ENCODE results near the gene SIAE. TPM values are rescaled to one million over a fixed set of nuclear protein-coding genes. Genes with fewer than 3 reads are reported as not detected.

SIAE gene
- total and polyA plus RNA-seq, 4 donors, result 18.7 to 37.1 (median 26.7) TPM

DNA sequence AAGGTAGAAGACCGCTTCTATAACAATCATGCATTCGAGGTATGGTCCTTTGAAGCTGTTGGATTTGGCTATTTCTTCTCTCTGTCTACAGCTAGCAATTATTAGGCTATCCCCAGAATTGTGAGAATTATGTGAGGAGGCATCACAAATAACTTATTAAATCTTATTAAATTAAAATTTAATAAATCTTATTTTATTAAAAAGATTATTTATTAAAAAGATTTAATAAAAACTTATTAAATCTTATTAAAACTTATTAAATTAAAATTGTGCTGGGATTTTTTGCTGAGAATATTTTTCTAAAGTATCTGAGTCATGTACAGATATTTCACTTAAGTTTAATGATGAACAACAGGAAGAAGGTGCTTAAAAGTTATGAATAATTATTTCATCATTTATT lies 7.9 kb upstream of the SIAE start:
- peaks cover 0 to 6% (median 0%) of the 10 kb centered on the region in 5 donors for H3K4me1 ChIP-seq (ENCODE audit: control insufficient read depth in 5 of 5, insufficient read depth in 5 of 5, low read length in 5 of 5)
- DNase-seq, result no peak
- 96 to 97% methylated on average over 2 of the region's 2 CpGs for WGBS, 2 donors

DNA sequence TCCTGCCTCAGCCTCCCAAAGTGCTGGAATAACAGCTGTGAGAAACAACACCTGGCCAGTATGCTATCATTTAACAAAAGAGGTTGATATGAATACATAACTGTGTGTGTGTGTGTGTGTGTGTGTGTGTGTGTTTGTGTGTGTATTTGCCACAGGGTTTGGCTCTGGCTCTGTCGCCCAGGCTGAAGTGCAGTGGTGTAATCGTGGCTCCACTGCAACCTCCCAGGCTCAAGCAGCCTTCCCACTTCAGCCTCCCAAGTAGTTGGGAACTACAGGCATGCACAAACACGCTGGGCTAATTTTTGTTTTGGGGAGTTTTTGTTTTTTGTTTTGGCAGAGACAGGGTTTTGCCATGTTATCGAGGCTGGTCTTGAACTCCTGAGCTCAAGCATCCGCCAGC lies 4.9 kb upstream of the SIAE start:
- Histone ChIP-seq H3K4me1 (ENCODE audit: control insufficient read depth in 5 of 5, insufficient read depth in 5 of 5, low read length in 5 of 5) (peaks cover 0 to 16% (median 3%) of the 10 kb centered on the region in 5 donors), H3K36me3 (ENCODE audit: control insufficient read depth in 4 of 4, insufficient read depth in 4 of 4, low read length in 4 of 4) (no peaks in the 10 kb centered on the region), H3K4me3 (no peak overlapping the region), H3K27me3 (ENCODE audit: control insufficient read depth in 3 of 3, insufficient read depth in 3 of 3, low read length in 2 of 3) (no peaks in the 10 kb centered on the region), H3K9ac (ENCODE audit: insufficient read depth in 1 of 2, low read length in 2 of 2) (no peak overlapping the region), H3K27ac (ENCODE audit: low read depth in 1 of 2, low read length in 1 of 2) (no peak overlapping the region), H3K9me3 (ENCODE audit: control insufficient read depth in 4 of 4, insufficient read depth in 3 of 4, low read length in 3 of 4) (peaks cover 0 to 6% (median 0%) of the 10 kb centered on the region in 4 donors)
- TF ChIP-seq, protein P1, sequence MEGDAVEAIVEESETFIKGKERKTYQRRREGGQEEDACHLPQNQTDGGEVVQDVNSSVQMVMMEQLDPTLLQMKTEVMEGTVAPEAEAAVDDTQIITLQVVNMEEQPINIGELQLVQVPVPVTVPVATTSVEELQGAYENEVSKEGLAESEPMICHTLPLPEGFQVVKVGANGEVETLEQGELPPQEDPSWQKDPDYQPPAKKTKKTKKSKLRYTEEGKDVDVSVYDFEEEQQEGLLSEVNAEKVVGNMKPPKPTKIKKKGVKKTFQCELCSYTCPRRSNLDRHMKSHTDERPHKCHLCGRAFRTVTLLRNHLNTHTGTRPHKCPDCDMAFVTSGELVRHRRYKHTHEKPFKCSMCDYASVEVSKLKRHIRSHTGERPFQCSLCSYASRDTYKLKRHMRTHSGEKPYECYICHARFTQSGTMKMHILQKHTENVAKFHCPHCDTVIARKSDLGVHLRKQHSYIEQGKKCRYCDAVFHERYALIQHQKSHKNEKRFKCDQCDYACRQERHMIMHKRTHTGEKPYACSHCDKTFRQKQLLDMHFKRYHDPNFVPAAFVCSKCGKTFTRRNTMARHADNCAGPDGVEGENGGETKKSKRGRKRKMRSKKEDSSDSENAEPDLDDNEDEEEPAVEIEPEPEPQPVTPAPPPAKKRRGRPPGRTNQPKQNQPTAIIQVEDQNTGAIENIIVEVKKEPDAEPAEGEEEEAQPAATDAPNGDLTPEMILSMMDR (IDR thresholded peaks at IDR 0.05; ENCODE audit: control extremely low read depth, extremely low read depth), result no peak
- 68 to 81% methylated on average over 5 of the region's 5 CpGs for WGBS, 2 donors
- DNase-seq, result no peak
- ATAC-seq (ENCODE audit: insufficient read depth, low FRiP score), result no peak

More for the DNA sequence above, 7.9 kb upstream of the SIAE start:
- TF ChIP-seq, protein P1 (IDR thresholded peaks at IDR 0.05; ENCODE audit: control extremely low read depth, extremely low read depth), result no peak
- ATAC-seq (ENCODE audit: insufficient read depth, low FRiP score), result no peak
- Histone ChIP-seq H3K27me3 (ENCODE audit: control insufficient read depth in 3 of 3, insufficient read depth in 3 of 3, low read length in 2 of 3) (no peaks in the 10 kb centered on the region), H3K4me3 (no peak overlapping the region), H3K9ac (ENCODE audit: insufficient read depth in 1 of 2, low read length in 2 of 2) (no peak overlapping the region), H3K9me3 (ENCODE audit: control insufficient read depth in 4 of 4, insufficient read depth in 3 of 4, low read length in 3 of 4) (peaks cover 0 to 6% (median 0%) of the 10 kb centered on the region in 4 donors), H3K36me3 (ENCODE audit: control insufficient read depth in 4 of 4, insufficient read depth in 4 of 4, low read length in 4 of 4) (no peaks in the 10 kb centered on the region), H3K27ac (ENCODE audit: low read depth in 1 of 2, low read length in 1 of 2) (no peak overlapping the region)

DNA sequence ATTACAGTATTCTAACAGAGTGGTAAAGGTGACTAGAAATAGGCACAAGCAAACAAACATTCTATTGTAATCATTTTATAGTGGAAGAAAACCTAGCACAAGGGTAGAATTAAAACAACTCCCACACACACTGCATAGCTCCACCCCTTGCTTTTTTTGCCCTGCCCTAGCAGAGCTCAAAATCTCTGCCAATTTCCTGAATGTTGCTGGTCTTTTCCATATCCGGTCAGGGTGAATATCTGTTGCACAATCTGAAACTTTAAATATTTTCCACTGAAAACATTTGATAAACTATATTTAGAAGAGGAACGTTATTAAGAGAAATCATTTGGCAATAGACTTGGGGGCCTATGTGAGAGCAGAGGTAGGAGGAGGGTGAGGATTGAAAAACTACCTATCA lies 2.8 kb upstream of the SIAE start:
- Histone ChIP-seq H3K9ac (ENCODE audit: insufficient read depth in 1 of 2, low read length in 2 of 2) (no peak overlapping the region), H3K9me3 (ENCODE audit: control insufficient read depth in 4 of 4, insufficient read depth in 3 of 4, low read length in 3 of 4) (no peaks in the 10 kb centered on the region), H3K4me1 (ENCODE audit: control insufficient read depth in 5 of 5, insufficient read depth in 5 of 5, low read length in 5 of 5) (peaks cover 0 to 24% (median 3%) of the 10 kb centered on the region in 5 donors), H3K36me3 (ENCODE audit: control insufficient read depth in 4 of 4, insufficient read depth in 4 of 4, low read length in 4 of 4) (no peaks in the 10 kb centered on the region), H3K27me3 (ENCODE audit: control insufficient read depth in 3 of 3, insufficient read depth in 3 of 3, low read length in 2 of 3) (no peaks in the 10 kb centered on the region), H3K27ac (ENCODE audit: low read depth in 1 of 2, low read length in 1 of 2) (peak overlapping the region in 1 of 2 donors; percentile 29), H3K4me3 (no peak overlapping the region)
- 1 to 6% methylated on average over 2 of the region's 2 CpGs for WGBS, 2 donors
- DNase-seq, result peak; percentile 26 to 87 (median 77)
- ATAC-seq (ENCODE audit: insufficient read depth, low FRiP score), result no peak
- TF ChIP-seq, protein P1 (IDR thresholded peaks at IDR 0.05; ENCODE audit: control extremely low read depth, extremely low read depth), result no peak

DNA sequence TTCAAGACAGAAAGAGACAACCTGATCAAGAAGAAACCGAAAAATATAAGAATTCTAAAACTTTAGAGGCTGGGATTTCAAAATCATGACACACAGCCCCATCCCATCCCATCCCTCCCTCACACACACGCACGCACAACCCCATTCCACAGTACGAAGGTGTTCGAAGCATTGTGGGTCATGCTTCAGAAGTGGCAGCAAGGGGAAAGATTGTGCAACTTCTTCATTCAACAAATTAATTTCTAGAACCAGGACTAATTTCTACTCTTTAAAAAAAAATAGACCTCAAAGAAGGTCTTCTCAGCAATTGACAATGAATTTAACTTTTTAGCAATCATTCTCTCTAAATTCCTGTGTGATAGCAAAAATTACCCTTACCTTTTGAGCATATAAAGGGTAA lies 1.0 kb upstream of the SIAE start:
- no peaks in the 10 kb centered on the region for H3K9me3 ChIP-seq (ENCODE audit: control insufficient read depth in 4 of 4, insufficient read depth in 3 of 4, low read length in 3 of 4)
- H3K27me3 ChIP-seq (ENCODE audit: control insufficient read depth in 3 of 3, insufficient read depth in 3 of 3, low read length in 2 of 3), result no peaks in the 10 kb centered on the region
- peak overlapping the region in 1 of 2 donors; percentile 88 for H3K27ac ChIP-seq (ENCODE audit: low read depth in 1 of 2, low read length in 1 of 2)
- 61 to 69% methylated on average over 5 of the region's 5 CpGs for WGBS, 2 donors
- TF ChIP-seq, protein P1 (IDR thresholded peaks at IDR 0.05; ENCODE audit: control extremely low read depth, extremely low read depth), result no peak
- peaks cover 0 to 24% (median 3%) of the 10 kb centered on the region in 5 donors for H3K4me1 ChIP-seq (ENCODE audit: control insufficient read depth in 5 of 5, insufficient read depth in 5 of 5, low read length in 5 of 5)
- H3K9ac ChIP-seq (ENCODE audit: insufficient read depth in 1 of 2, low read length in 2 of 2), result peak overlapping the region in 1 of 2 donors; percentile 66
- no peak overlapping the region for H3K4me3 ChIP-seq
- no peaks in the 10 kb centered on the region for H3K36me3 ChIP-seq (ENCODE audit: control insufficient read depth in 4 of 4, insufficient read depth in 4 of 4, low read length in 4 of 4)
- no peak for ATAC-seq (ENCODE audit: insufficient read depth, low FRiP score)
- no peak for DNase-seq

Data from lung (tissue), 12 donors.